Right cardiac atrium (tissue), 5 donors: ENCODE results near the gene NR2C2. TPM values are rescaled to one million over a fixed set of nuclear protein-coding genes. Genes with fewer than 3 reads are reported as not detected.
A peak's percentile ranks its signal among the peaks of the same experiment; 100 is the strongest.

Source experiments
- ATAC-seq, 2 donors: fragments of 200-7000 bp; cut with Tn5 transposase; one replicate each; pipeline versions ENCODE4 v1.8.0 to v1.9.1; 2020; ENCODE audit warnings: moderate library complexity in 2 of 2, mild to moderate bottlenecking in 1 of 2
- DNase-seq, 3 donors: peaks; one replicate each; pipeline ENCODE4 v3.0.0-alpha.2; 2020
- H3K27ac ChIP-seq: one replicate; pipeline ENCODE4 v1.5.1; 2013; ENCODE audit warnings: mild to moderate bottlenecking, low read length, control low read depth, moderate library complexity
- H3K27me3 ChIP-seq: one replicate; pipeline ENCODE4 v1.6.1; 2013; ENCODE audit not compliant: control insufficient read depth, insufficient read depth
- H3K4me1 ChIP-seq: one replicate; pipeline ENCODE4 v1.6.1; 2013; ENCODE audit warnings: low read length; ENCODE audit not compliant: control insufficient read depth, insufficient read depth
- H3K4me3 ChIP-seq: one replicate; pipeline ENCODE4 v1.5.1; 2013; ENCODE audit warnings: low read length, control low read depth
- H3K9me3 ChIP-seq: one replicate; pipeline ENCODE4 v1.6.1; 2013; ENCODE audit warnings: low read length; ENCODE audit not compliant: control insufficient read depth
- WGBS: extraction: QIAGEN DNeasy Blood & Tissue Kit; methylation state at CpG from one replicate; pipeline ENCODE4 v1.1.7; 2013; 5-methylcytosine and 5-hydroxymethylcytosine counted together
- intact Hi-C, 4 donors: fragments of 100-400 bp; cut with DNase I; formaldehyde crosslinking; loops; one replicate each; pipeline versions ENCODE4 v1.11.0 to v1.14.0; 2022 to 2023
- polyA plus RNA-seq: library from polyadenylated mRNA; stranded (reverse); fragments of 200-250 nt; gene quantifications from one replicate; pipeline ENCODE4 v1.2.3, GENCODE V29; 2013
- total RNA-seq, 4 donors: library from RNA; stranded (reverse); fragmentation: NEBNext Ultra II Directional; extraction: Animal tissue kit (Norgen Biotek cat#: 25700); gene quantifications; one replicate each; pipeline ENCODE4 v1.2.1, GENCODE V29; 2021
- donor health status: healthy with polysubstance abuse.
- donor health status: DM: no; HTN: yes; CAD: no.
- donor health status: DM: no; HTN: no; CAD: no.
- donor health status: DM: no; HTN: yes; CAD: no; lungs with severe emphysema.
- donor health status: DM: yes; HTN: yes; CAD: no.

Gene NR2C2
- total and polyA plus RNA-seq, 5 donors: 8.3 to 36.0 (median 32.0) TPM

DNA sequence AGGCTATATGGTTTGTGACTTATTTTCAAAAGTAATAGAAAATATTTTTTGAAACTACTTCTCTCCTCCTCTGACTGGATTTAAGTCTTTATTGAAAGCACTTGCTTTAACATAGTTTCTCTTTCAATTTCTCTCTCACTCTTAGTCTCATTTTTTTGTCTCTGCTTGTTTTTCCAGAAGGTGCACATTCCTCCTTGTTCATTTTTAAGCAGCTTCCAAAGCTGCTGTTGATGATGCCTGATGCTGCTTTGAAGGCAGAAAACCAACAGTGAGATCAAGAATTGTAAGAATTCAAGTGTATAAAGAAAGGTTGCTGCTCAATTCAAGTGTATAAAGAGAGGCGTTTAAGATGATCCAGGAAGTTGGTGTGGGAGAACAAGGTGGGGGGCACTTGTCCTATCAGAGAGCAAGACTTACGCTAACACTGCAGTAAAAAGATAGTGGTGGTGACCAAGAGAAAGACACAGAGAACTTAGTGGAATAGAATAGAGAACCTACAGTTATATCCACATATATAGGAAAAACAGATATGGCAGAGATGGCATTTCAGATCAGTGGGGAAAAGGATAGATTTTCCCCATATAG lies 12.1 kb downstream of the NR2C2 start:
- Histone ChIP-seq H3K4me1 (peaks cover 3% of the 10 kb centered on the region), H3K9me3 (no peaks in the 10 kb centered on the region), H3K27ac (no peak overlapping the region), H3K4me3 (no peak overlapping the region), H3K27me3 (no peaks in the 10 kb centered on the region)
- intact Hi-C loops: no loop called here
- WGBS: 74% methylated on average over 2 of the region's 2 CpGs
- DNase-seq (no peak), ATAC-seq (no peak)

DNA sequence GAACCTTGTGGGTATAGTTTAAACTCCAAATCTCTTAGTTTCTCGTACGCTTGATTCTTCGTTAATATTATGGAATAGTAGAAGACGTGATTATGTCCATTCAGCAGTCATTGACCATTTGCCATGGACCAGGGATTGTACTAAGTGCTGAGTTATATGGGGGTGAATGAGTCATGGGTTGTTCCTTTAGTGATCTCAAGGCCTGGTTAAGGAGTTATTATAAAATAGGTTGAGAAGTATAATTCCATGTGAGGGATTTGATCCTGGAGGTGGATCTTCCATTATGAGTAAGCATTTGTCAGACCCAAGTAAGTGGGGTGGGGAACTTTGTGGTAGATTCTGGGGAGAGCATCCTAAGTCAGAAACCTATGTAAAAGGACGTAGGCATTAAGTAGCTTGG lies 15.4 kb downstream of the NR2C2 start:
- Histone ChIP-seq H3K27me3 (no peaks in the 10 kb centered on the region), H3K9me3 (no peaks in the 10 kb centered on the region)

DNA sequence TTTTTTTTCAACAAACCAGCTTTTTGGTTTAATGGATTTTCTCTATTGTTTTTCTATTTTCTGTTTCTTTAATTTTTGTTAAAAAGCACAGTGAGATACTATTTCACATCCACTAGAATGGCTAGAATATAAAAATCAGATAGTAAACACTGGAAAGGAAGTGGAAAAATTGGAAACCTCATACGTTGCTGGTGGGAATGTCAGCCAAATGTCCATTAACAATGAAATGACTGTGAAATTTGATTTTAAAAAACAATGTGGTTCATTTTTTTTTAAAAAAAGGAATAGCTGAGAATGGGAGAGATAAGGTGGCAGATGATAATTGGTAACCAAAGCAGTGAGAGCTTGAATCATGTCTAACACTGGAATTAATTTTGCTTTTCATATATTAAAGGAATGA lies 19.9 kb downstream of the NR2C2 start:
- DNase-seq: no peak

More for the DNA sequence above, 15.4 kb downstream of the NR2C2 start:
- no peak overlapping the region for H3K4me3 ChIP-seq
- 99% methylated on average over 5 of the region's 5 CpGs for WGBS
- peaks cover 2% of the 10 kb centered on the region for H3K4me1 ChIP-seq
- DNase-seq: no peak
- intact Hi-C loops: no loop called here
- H3K27ac ChIP-seq: no peak overlapping the region
- no peak for ATAC-seq

DNA sequence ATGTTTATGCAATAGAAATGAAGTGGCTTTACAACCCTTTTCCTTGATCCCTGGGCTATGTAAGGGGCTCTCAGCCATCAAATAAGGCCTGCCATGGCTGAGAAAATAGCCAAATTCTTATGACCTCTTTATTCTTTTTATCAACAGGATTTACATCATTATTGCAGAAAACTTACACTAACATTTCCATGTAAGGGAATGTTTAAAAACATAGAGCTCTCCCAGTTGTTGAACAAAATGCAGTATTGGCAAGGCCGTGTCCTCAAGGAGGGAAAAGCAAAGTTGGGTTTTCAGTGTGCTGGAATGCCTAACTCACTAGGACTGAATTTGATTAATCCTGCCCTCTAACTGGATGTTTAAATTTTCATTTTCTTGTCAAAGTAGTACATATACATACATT lies 22.3 kb downstream of the NR2C2 start:
- Histone ChIP-seq H3K4me3 (no peak overlapping the region), H3K27ac (no peak overlapping the region), H3K9me3 (no peaks in the 10 kb centered on the region), H3K27me3 (no peaks in the 10 kb centered on the region), H3K4me1 (no peaks in the 10 kb centered on the region)
- intact Hi-C loops: no loop called here
- 87% methylated on average over 1 of the region's 1 CpG for WGBS
- DNase-seq: no peak
- ATAC-seq: no peak

More for the DNA sequence above, 19.9 kb downstream of the NR2C2 start:
- Histone ChIP-seq H3K27me3 (no peaks in the 10 kb centered on the region), H3K9me3 (no peaks in the 10 kb centered on the region), H3K4me1 (no peaks in the 10 kb centered on the region), H3K4me3 (no peak overlapping the region), H3K27ac (no peak overlapping the region)
- no peak for ATAC-seq
- intact Hi-C loops: no loop called here
- 31% methylated on average over 1 of the region's 1 CpG for WGBS

DNA sequence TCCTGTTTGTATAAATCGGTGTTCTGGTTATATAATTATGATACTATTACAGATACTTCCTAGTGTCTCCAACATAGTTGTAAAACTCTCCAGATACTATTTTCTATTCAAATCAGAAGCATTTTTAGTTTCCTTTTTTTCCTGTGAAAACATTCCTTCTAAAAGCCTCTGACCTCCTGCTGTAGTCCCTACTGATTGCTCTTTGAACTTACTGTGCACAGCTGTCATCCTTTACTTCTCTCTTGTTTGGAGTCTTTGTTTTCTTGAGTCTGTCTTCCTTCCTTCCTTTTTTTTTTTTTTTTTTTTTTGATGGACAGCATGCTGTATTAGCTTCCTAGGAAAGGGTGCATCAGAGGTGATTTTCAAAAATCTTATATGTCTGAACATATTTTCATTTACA lies 28.9 kb downstream of the NR2C2 start:
- no peaks in the 10 kb centered on the region for H3K27me3 ChIP-seq
- intact Hi-C loops: no loop called here
- DNase-seq: no peak
- no peaks in the 10 kb centered on the region for H3K9me3 ChIP-seq
- no peak overlapping the region for H3K27ac ChIP-seq
- H3K4me3 ChIP-seq: no peak overlapping the region
- no peaks in the 10 kb centered on the region for H3K4me1 ChIP-seq
- no peak for ATAC-seq
- WGBS: 36% methylated on average over 1 of the region's 1 CpG

DNA sequence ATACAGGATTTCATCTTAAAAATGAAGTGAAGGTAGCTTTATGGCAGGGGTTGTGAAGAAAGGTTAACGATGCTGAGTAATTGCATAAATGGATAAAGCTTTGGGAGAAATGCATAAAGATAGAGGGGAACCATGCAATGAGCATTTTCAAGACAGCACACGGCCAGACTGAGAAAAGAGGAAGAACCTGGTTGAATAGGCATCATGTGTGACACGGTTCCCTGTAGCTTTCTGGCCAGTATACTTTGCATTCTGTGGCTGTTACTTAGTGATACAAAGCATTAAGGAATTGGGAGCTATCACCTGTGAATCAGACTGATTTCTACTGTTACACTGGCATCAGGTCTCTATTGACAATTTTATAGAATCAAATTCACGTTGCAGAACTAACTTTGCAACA lies 33.3 kb downstream of the NR2C2 start:
- no peaks in the 10 kb centered on the region for H3K9me3 ChIP-seq
- no peak overlapping the region for H3K27ac ChIP-seq
- ATAC-seq (no peak), DNase-seq (no peak)
- H3K4me3 ChIP-seq: no peak overlapping the region
- WGBS: 81% methylated on average over 4 of the region's 4 CpGs
- H3K4me1 ChIP-seq: no peaks in the 10 kb centered on the region
- no peaks in the 10 kb centered on the region for H3K27me3 ChIP-seq
- intact Hi-C loops: no loop called here

DNA sequence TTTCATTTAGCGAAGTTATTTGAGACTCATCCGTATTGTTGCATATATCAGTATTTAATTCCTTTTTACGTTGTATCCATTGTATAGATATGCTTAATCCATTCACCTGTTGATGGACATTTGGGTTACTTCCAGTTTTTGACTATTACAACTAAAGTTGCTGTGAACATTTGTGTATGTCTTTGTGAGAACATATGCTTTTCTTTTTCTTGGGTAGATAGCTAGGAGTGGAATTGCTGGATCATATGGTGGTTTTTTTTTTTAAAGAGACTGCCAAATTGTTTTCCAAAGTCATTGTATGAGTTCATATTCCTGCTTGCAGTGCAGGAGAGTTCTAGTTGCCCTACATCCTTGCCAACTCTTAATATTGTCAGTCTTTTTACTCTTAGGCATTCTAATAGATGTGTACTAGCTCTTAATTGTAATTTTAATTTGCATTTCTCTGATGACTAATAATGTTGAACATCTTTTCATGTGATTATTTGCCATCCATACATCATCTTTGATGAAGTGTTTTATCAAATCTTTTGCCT lies 37.3 kb downstream of the NR2C2 start:
- WGBS: 99% methylated on average over 3 of the region's 3 CpGs
- intact Hi-C loops: no loop called here
- H3K4me3 ChIP-seq: no peak overlapping the region
- DNase-seq (no peak), ATAC-seq (no peak)
- no peaks in the 10 kb centered on the region for H3K9me3 ChIP-seq
- H3K4me1 ChIP-seq: peaks cover 6% of the 10 kb centered on the region
- no peak overlapping the region for H3K27ac ChIP-seq
- no peaks in the 10 kb centered on the region for H3K27me3 ChIP-seq

DNA sequence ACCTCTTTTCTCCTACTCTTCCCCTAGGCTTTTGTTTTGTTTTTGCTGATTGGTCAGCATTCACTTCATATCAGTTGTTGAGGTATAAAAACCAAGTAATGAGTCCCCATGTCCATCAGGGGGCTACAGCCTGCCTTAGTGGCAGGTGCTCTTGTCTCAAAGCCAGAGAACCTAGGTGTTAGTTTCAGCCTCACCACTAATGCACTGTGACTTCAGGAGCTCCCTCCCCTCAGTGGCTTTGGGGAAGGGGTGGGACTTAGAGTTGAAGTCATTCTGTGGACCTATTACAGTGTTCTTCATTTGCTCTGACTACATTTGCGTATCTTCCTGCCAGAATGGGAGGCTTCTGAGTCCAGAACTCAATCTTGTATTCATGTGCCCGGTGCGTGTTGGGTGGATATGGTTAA lies 41.6 kb downstream of the NR2C2 start:
- DNase-seq (no peak), ATAC-seq (no peak)
- H3K9me3 ChIP-seq: no peaks in the 10 kb centered on the region
- no peak overlapping the region for H3K27ac ChIP-seq
- intact Hi-C loops: no loop called here
- H3K4me1 ChIP-seq: peaks cover 8% of the 10 kb centered on the region
- no peaks in the 10 kb centered on the region for H3K27me3 ChIP-seq
- whole genome bisulfite sequencing: 95% methylated on average over 3 of the region's 3 CpGs
- H3K4me3 ChIP-seq: no peak overlapping the region

DNA sequence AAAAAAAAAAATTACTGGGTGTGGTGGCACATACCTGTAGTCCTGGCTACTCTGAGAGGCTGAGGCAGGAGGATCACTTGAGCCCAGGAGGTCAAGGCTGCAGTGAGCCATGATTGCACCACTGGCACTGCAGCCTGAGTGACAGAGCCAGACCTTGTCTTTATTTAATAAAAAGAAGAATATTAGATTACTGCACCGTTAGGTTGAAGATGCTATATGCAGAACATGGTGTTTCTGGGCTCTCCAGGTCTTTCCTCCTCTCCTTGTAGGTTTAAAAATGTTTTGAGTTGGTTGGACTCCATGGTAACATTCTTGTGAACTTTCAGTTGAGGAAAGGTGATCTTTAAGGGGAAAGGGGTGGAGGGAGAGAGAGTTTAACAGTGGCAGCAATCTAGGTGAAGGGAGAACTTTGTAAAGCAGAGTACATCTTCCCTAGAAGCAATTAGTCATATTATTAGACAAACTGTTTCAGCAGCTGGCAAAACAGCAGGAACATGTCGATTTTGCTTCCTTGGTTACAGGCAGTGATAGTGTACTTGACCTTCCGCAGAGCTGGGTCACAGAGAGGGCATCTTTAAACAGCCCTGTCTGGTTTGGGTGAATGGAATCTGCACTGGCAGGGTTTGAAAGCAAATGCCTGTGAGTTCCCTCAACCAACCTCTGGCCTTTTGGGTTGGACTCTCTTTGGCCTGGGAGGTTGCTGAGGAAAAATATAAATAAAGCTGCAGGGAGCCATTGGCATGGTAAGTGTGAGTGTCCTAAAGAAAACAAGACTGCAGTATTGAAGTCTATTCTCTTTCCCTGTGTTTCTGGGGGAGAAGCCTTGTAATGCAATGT lies 42.8 kb downstream of the NR2C2 start:
- H3K4me3 ChIP-seq: no peak overlapping the region
- no peaks in the 10 kb centered on the region for H3K9me3 ChIP-seq
- peaks cover 8% of the 10 kb centered on the region for H3K4me1 ChIP-seq
- WGBS: 25% methylated on average over 3 of the region's 3 CpGs
- H3K27ac ChIP-seq: no peak overlapping the region
- DNase-seq (peak in 2 of 3 donors; percentile 19 to 57), ATAC-seq (peak; percentile 88 to 89)
- H3K27me3 ChIP-seq: no peaks in the 10 kb centered on the region
- intact Hi-C loops: no loop called here

DNA sequence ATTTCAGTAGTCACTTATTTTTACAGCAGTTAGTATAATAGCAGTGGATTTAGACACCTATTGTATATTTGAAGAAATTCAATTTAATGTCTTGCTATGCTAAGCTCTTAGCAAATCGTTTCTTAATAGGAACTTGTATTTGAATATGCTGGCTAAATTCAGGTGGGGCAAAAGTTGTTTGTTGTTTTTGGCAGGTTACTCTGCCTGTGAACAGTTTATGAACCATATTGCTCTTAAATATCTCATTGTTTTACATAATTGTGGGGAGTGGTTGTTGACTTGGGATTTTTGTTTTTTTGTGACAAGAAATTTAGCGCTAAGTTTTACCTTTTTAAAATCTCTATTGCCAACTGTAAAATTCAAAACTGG lies 43.4 kb downstream of the NR2C2 start:
- H3K27ac ChIP-seq: no peak overlapping the region
- DNase-seq (no peak), ATAC-seq (no peak)
- H3K4me1 ChIP-seq: peaks cover 8% of the 10 kb centered on the region
- H3K9me3 ChIP-seq: no peaks in the 10 kb centered on the region
- 43% methylated on average over 2 of the region's 2 CpGs for WGBS
- H3K27me3 ChIP-seq: no peaks in the 10 kb centered on the region
- no peak overlapping the region for H3K4me3 ChIP-seq
- intact Hi-C loops: no loop called here

DNA sequence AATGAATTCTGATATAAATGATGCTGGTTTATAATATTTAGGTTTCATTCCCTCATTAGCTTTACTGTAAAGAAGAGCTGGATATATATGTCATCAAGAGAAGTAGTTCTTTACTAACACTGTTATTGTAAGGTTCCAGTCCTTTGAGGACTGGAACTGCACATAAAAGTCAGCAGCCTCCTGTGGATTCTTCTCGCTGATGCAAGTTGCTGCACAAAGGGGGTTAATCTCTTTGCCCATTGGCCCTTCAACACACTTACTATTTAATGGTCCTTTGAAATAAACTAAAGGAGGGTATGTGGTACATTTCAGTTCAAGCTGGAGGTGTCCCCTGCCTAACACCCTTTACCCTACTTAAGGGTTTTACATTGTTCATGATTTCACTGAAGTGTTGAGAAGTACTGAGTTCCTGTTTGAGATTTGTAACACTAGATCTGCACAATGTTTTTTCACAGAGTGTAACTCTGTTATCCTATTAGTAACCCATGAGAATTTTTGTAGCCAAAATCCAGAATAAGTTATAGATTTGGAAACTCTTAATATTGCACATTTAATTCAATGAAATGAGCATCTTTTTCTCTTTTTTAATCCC lies 43.9 kb downstream of the NR2C2 start:
- intact Hi-C loops: no loop called here
- ATAC-seq: peak in 1 of 2 donors; percentile 18
- Histone ChIP-seq H3K4me3 (no peak overlapping the region), H3K4me1 (peaks cover 8% of the 10 kb centered on the region), H3K27me3 (no peaks in the 10 kb centered on the region), H3K27ac (no peak overlapping the region), H3K9me3 (no peaks in the 10 kb centered on the region)
- WGBS: 75% methylated on average over 1 of the region's 1 CpG
- DNase-seq: no peak
